HFF-Myc (cell line): Measurements from ENCODE around the gene CXorf58.
"Not testable (repeated sequence)": the region's sequence is repeated elsewhere in the genome, so short reads cannot be mapped to it uniquely, and the experiment has no call there.

ENCODE experiments used
- DNase-seq: peaks from one replicate; pipeline ENCODE4 v3.0.0-alpha.2; 2011; ENCODE audit warnings: low read depth; ENCODE audit errors: extremely low read depth
- H3K4me3 ChIP-seq: replicated peaks from 2 replicates; pipeline ENCODE4 v1.5.1; 2011; ENCODE audit warnings: low read depth, mild to moderate bottlenecking, control low read depth, low read length
- CTCF ChIP-seq: IDR thresholded peaks from 2 replicates; pipeline ENCODE4 v1.5.1; 2012; ENCODE audit warnings: mild to moderate bottlenecking, low read depth, low read length, control low read depth; ENCODE audit errors: missing control alignments

The CXorf58 gene

DNA sequence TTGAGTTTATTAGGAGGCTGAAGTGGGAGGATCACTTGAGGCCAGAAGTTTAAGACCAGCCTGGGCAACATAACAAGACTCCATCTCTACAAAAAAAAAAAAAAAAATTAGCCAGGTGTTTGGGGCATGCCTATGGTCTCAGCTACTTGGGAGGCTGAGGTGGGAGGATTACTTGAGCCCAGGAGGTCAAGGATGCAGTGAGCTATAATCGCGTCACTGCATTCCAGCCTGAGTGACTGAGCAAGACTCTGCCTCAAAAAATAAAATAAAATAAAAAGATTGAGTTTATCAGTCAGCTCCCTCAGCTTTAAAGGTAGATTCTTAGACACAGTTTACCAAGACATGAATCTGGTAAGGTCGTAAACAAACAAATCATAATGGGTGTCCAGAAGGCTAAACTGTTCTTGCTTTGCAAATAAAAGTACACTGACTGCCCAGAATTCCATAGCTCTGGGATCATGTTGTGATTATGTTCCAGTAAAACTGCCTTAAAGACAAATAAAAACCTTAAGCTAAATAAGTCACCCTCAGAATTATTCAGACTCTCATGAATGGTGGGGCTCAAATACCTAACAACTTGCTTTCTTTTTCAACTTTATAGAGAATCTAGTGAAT is 18.8 kb upstream of the CXorf58 start:
- TF ChIP-seq CTCF, result no peak
- DNase-seq, result no peak
- no peak overlapping the region for H3K4me3 ChIP-seq

DNA sequence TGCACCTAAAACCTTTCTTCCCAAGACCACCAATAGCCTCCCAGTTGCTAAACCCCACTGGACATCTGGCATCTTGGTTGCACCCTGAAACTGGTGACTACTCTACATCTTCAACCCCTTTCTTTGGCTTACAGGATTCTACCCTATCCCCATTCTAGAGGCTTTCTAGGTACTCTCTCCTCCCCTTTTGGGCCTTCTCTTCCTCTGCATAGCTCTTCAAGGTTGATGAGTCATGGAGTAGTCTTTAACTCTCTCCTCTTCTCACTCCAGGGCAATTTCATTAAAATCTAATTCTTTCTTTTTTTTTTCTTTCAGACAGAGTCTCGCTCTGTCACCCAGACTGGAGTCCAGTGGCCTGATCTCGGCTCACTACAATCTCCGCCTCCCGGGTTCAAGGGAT is 16.9 kb upstream of the CXorf58 start:
- no peak overlapping the region for H3K4me3 ChIP-seq
- TF ChIP-seq CTCF, result no peak
- no peak for DNase-seq

GRCh38 chrX:23894993-23895392 is 12.8 kb upstream of the CXorf58 start:
- DNase-seq, H3K4me3 ChIP-seq: not testable (repeated sequence)

DNA sequence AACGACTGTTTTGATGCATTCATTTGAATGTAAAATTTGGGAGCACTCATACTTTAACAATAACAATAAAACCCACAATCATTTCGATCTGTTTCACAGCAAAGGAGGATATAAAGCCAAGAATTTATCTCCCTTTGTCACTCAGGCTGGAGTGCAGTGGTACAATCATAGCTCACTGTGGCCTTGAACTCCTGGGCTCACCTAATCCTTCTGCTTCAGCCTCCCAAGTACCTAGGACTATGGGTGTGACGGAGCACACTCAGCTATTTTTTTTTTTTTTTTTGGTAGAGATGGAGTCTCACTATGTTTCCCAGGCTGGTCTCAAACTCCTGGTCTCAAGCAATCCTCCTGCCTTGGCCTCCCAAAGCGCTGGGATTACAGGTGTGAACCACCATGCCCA is 11.3 kb upstream of the CXorf58 start:
- DNase-seq, H3K4me3 ChIP-seq: not testable (repeated sequence)

GRCh38 chrX:23896981-23897380 is 10.8 kb upstream of the CXorf58 start:
- DNase-seq, result no peak
- TF ChIP-seq CTCF, result no peak
- no peak overlapping the region for H3K4me3 ChIP-seq

GRCh38 chrX:23898412-23898959 is 9.3 kb upstream of the CXorf58 start:
- DNase-seq, result no peak
- TF ChIP-seq CTCF, result no peak
- H3K4me3 ChIP-seq, result no peak overlapping the region

DNA sequence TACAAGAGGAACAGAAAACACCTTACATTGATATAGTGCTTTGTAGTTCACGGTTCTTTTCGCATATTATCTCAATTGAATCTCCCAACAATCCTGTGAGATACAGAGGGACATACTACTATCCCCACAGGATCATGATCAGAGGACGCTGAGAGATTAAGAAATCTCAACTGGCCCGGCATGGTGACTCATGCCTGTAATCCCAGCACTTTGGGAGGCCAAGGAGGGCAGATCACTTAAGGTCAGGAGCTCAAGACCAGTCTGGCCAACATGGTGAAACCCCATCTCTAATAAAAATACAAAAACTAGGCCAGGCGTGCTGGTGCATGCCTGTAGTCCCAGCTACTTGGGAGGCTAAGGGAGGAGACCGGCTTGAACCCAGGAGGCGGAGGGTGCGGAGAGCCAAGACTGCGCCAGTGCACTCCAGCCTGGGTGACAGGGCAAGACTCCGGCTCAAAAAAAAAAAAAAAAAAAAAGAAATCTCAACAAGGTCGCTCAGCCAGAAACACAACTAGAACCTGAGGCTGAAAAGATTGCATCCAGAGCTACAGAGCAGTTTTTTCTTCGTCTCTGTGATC is 7.5 kb upstream of the CXorf58 start:
- no peak for DNase-seq
- no peak overlapping the region for H3K4me3 ChIP-seq
- TF ChIP-seq CTCF, result no peak

- TF ChIP-seq CTCF, result no peak
- DNase-seq, result no peak
- H3K4me3 ChIP-seq, result no peak overlapping the region
Measured at GRCh38 chrX:23901060-23901459, 6.7 kb upstream of the CXorf58 start.
